OCI-LY1 (cell line): ENCODE results near the gene ASB12.

ENCODE experiments used
- H2AFZ ChIP-seq: fragments of 200-600 bp; sonication (generic), shearing (Covaris generic); 2 replicates; pipeline ENCODE4 v1.6.0; 2014; ENCODE audit warnings: antibody characterized with exemption, mild to moderate bottlenecking, low read length
- H3F3A ChIP-seq: fragments of 200-600 bp; sonication (generic), shearing (Covaris generic); 2 replicates; pipeline ENCODE4 v1.6.0; 2014; ENCODE audit warnings: mild to moderate bottlenecking, antibody characterized with exemption, low read length, moderate library complexity; ENCODE audit not compliant: insufficient read depth
- H3K27ac ChIP-seq: fragments of 200-600 bp; sonication (generic); 2 replicates; pipeline ENCODE4 v1.5.1; 2014; ENCODE audit warnings: low read length, mixed run types, mild to moderate bottlenecking, low read depth; ENCODE audit not compliant: poor library complexity, severe bottlenecking
- H3K27me3 ChIP-seq: fragments of 200-600 bp; sonication (generic); 2 replicates; pipeline ENCODE4 v1.6.0; 2014; ENCODE audit warnings: antibody characterized with exemption, mild to moderate bottlenecking, low read length, moderate library complexity; ENCODE audit not compliant: insufficient read depth
- H3K36me3 ChIP-seq: fragments of 200-600 bp; sonication (generic); 2 replicates; pipeline ENCODE4 v1.6.1; 2014; ENCODE audit warnings: mild to moderate bottlenecking, antibody characterized with exemption, low read length, moderate library complexity, mixed read lengths; ENCODE audit not compliant: insufficient read depth
- H3K4me1 ChIP-seq: fragments of 200-600 bp; sonication (generic); 2 replicates; pipeline ENCODE4 v1.5.1; 2014; ENCODE audit warnings: mild to moderate bottlenecking, low read length, moderate library complexity; ENCODE audit not compliant: insufficient read depth, severe bottlenecking
- H3K4me2 ChIP-seq: fragments of 200-600 bp; sonication (generic), shearing (Covaris generic); 2 replicates; pipeline ENCODE4 v1.6.1; 2014; ENCODE audit warnings: low read length
- H3K4me3 ChIP-seq: fragments of 200-600 bp; sonication (generic); 2 replicates; pipeline ENCODE4 v1.5.1; 2014; ENCODE audit warnings: low read length, low read depth, mild to moderate bottlenecking, mixed read lengths; ENCODE audit not compliant: poor library complexity, severe bottlenecking
- H3K79me2 ChIP-seq: fragments of 200-600 bp; shearing (Covaris generic); 2 replicates; pipeline ENCODE4 v1.6.1; 2016; ENCODE audit warnings: mixed run types, low read length, mixed read lengths; ENCODE audit not compliant: insufficient read depth
- H3K9ac ChIP-seq: fragments of 200-600 bp; sonication (generic), shearing (Covaris generic); 2 replicates; pipeline ENCODE4 v1.6.1; 2014; ENCODE audit warnings: mild to moderate bottlenecking, low read length, mixed read lengths
- H3K9me2 ChIP-seq: fragments of 200-600 bp; sonication (generic), shearing (Covaris generic); 2 replicates; pipeline ENCODE4 v1.6.1; 2014; ENCODE audit warnings: low read depth, mild to moderate bottlenecking, low read length, mixed read lengths
- H3K9me3 ChIP-seq: fragments of 200-600 bp; shearing (Covaris generic); 2 replicates; pipeline ENCODE4 v1.6.1; 2014; ENCODE audit warnings: low read length, mixed read lengths
- H4K20me1 ChIP-seq: fragments of 200-600 bp; sonication (generic), shearing (Covaris generic); 2 replicates; pipeline ENCODE4 v1.6.0; 2016; ENCODE audit warnings: mild to moderate bottlenecking, low read length; ENCODE audit not compliant: insufficient read depth
- CTCF ChIP-seq: fragments of 200-600 bp; sonication (generic), shearing (Covaris generic); IDR thresholded peaks from 2 replicates; pipeline ENCODE4 v1.5.1; 2017; ENCODE audit warnings: mild to moderate bottlenecking, antibody characterized with exemption, low read length, moderate library complexity, mixed read lengths
- EZH2 ChIP-seq: fragments of 200-600 bp; sonication (generic), shearing (Covaris generic); IDR thresholded peaks from 2 replicates; pipeline ENCODE4 v1.8.0; 2017; ENCODE audit warnings: borderline replicate concordance, mixed run types, mild to moderate bottlenecking, antibody characterized with exemption, low read length, moderate library complexity, mixed read lengths

ASB12 gene

GRCh38 chrX:64195862-64196261 is 34.5 kb downstream of the ASB12 start:
- Histone ChIP-seq H4K20me1 (no peaks in the 10 kb centered on the region), H3K79me2 (no peaks in the 10 kb centered on the region), H3K4me1 (peaks cover 16% of the 10 kb centered on the region), H3K36me3 (no peaks in the 10 kb centered on the region), H3K4me2 (no peak overlapping the region), H2AFZ (no peak overlapping the region), H3F3A (no peaks in the 10 kb centered on the region), H3K27ac (no peak overlapping the region), H3K4me3 (no peak overlapping the region), H3K9me3 (no peaks in the 10 kb centered on the region), H3K9me2 (no peaks in the 10 kb centered on the region), H3K9ac (no peak overlapping the region), H3K27me3 (no peaks in the 10 kb centered on the region)
- TF ChIP-seq CTCF: no peak
- no peak for TF ChIP-seq EZH2

GRCh38 chrX:64192673-64193072 is 37.7 kb downstream of the ASB12 start:
- Histone ChIP-seq H3K79me2 (no peaks in the 10 kb centered on the region), H3F3A (no peaks in the 10 kb centered on the region), H3K4me3 (no peak overlapping the region), H3K27me3 (no peaks in the 10 kb centered on the region), H4K20me1 (no peaks in the 10 kb centered on the region), H2AFZ (no peak overlapping the region), H3K9ac (no peak overlapping the region), H3K36me3 (no peaks in the 10 kb centered on the region), H3K9me3 (no peaks in the 10 kb centered on the region), H3K9me2 (no peaks in the 10 kb centered on the region), H3K4me1 (no peaks in the 10 kb centered on the region), H3K4me2 (no peak overlapping the region), H3K27ac (no peak overlapping the region)
- TF ChIP-seq EZH2 (no peak), CTCF (no peak)

GRCh38 chrX:64192040-64192439 is 38.4 kb downstream of the ASB12 start:
- Histone ChIP-seq H3K79me2 (no peaks in the 10 kb centered on the region), H3F3A (no peaks in the 10 kb centered on the region), H2AFZ (no peak overlapping the region), H3K4me1 (no peaks in the 10 kb centered on the region), H3K9me2 (no peaks in the 10 kb centered on the region), H3K27me3 (no peaks in the 10 kb centered on the region), H4K20me1 (no peaks in the 10 kb centered on the region), H3K4me2 (no peak overlapping the region), H3K4me3 (no peak overlapping the region), H3K27ac (no peak overlapping the region), H3K9me3 (no peaks in the 10 kb centered on the region), H3K9ac (no peak overlapping the region), H3K36me3 (no peaks in the 10 kb centered on the region)
- TF ChIP-seq CTCF (no peak), EZH2 (no peak)
